IMR-90 (cell line): Measurements from ENCODE around the gene KLHL25. TPM values are rescaled to one million over a fixed set of nuclear protein-coding genes. Genes with fewer than 3 reads are reported as not detected.

Source experiments
- ATAC-seq: fragments of 200-7000 bp; cut with Tn5 transposase; 2 replicates; pipeline ENCODE4 v1.9.1; 2020; ENCODE audit warnings: low read depth, mild to moderate bottlenecking, moderate library complexity
- BruUV-seq: library from RNA; stranded (reverse); fragments of 400-500 nt; replicated peaks from 2 replicates; lab custom pipeline; 2021; lab: Mats Ljungman, UMichigan
- CTCF ChIA-PET: fragments of 300-600 bp; formaldehyde crosslinking; extraction: SDS; loops from one replicate; lab custom pipeline; 2021; ENCODE audit warnings: antibody characterized with exemption; lab: Yijun Ruan, JAX
- POLR2A ChIA-PET: fragments of 300-600 bp; sonication (Branson Sonifier 250); formaldehyde crosslinking; loops from one replicate; lab custom pipeline; 2022; ENCODE audit warnings: antibody characterized with exemption; ENCODE audit not compliant: unreplicated experiment; lab: Charles Lee
- DNase-seq: peaks from one replicate; pipeline ENCODE4 v3.0.0; 2013
- H2AFZ ChIP-seq: replicated peaks from 2 replicates; pipeline ENCODE3; 2013; ENCODE audit warnings: low read length, mild to moderate bottlenecking; ENCODE audit not compliant: poor library complexity
- H2AK5ac ChIP-seq: 2 replicates; pipeline ENCODE4 v1.6.1; 2013; ENCODE audit warnings: low read depth, low read length, inconsistent platforms
- H2AK9ac ChIP-seq: replicated peaks from 2 replicates; pipeline ENCODE3; 2013; ENCODE audit warnings: mild to moderate bottlenecking, low read depth, low read length, moderate library complexity; ENCODE audit not compliant: poor library complexity
- H2BK120ac ChIP-seq: 2 replicates; pipeline ENCODE4 v1.6.1; 2013; ENCODE audit warnings: low read depth, low read length, inconsistent platforms
- H2BK15ac ChIP-seq: 3 replicates; pipeline ENCODE4 v1.6.1; 2013; ENCODE audit warnings: low read depth, low read length, inconsistent platforms
- H2BK20ac ChIP-seq: 2 replicates; pipeline ENCODE4 v1.6.1; 2013; ENCODE audit warnings: low read depth, mild to moderate bottlenecking, inconsistent platforms, low read length, moderate library complexity
- H2BK5ac ChIP-seq: 2 replicates; pipeline ENCODE4 v1.6.1; 2013; ENCODE audit warnings: mild to moderate bottlenecking, low read depth, low read length, inconsistent platforms; ENCODE audit not compliant: poor library complexity, severe bottlenecking
- H3K14ac ChIP-seq: replicated peaks from 2 replicates; pipeline ENCODE4 v1.6.1; 2013; ENCODE audit warnings: low read depth, low read length, inconsistent platforms
- H3K18ac ChIP-seq: 2 replicates; pipeline ENCODE4 v1.6.1; 2013; ENCODE audit warnings: low read depth, low read length, control low read depth
- H3K23ac ChIP-seq: 2 replicates; pipeline ENCODE4 v1.6.1; 2013; ENCODE audit warnings: low read depth, low read length, inconsistent platforms
- H3K27ac ChIP-seq: 2 replicates; pipeline ENCODE4 v1.5.1; 2013; ENCODE audit warnings: mild to moderate bottlenecking, control low read depth, low read length; ENCODE audit not compliant: insufficient read depth
- H3K27me3 ChIP-seq: 2 replicates; pipeline ENCODE4 v1.6.1; 2013; ENCODE audit warnings: low read length; ENCODE audit not compliant: control insufficient read depth, insufficient read depth
- H3K36me3 ChIP-seq: 2 replicates; pipeline ENCODE4 v1.6.1; 2013; ENCODE audit warnings: low read length, mixed read lengths; ENCODE audit not compliant: control insufficient read depth, insufficient read depth
- H3K4ac ChIP-seq: 2 replicates; pipeline ENCODE4 v1.6.1; 2013; ENCODE audit warnings: low read depth, low read length, inconsistent platforms
- H3K4me1 ChIP-seq: 2 replicates; pipeline ENCODE4 v1.6.1; 2013; ENCODE audit warnings: low read length, mixed read lengths; ENCODE audit not compliant: control insufficient read depth, insufficient read depth
- H3K4me2 ChIP-seq: 2 replicates; pipeline ENCODE4 v1.6.1; 2013; ENCODE audit warnings: low read depth, mild to moderate bottlenecking, control low read depth, low read length, moderate library complexity
- H3K4me3 ChIP-seq: 2 replicates; pipeline ENCODE4 v1.5.1; 2013; ENCODE audit warnings: low read depth, mild to moderate bottlenecking, control low read depth, low read length, moderate library complexity; ENCODE audit not compliant: insufficient read depth
- H3K56ac ChIP-seq: 2 replicates; pipeline ENCODE4 v1.6.1; 2013; ENCODE audit warnings: low read length, inconsistent platforms; ENCODE audit not compliant: insufficient read depth; ENCODE audit errors: extremely low read depth
- H3K79me1 ChIP-seq, 2 experiments: 2 replicates each; pipeline ENCODE4 v1.6.1; 2013; ENCODE audit warnings: low read length in 2 of 2, inconsistent platforms in 1 of 2, low read depth in 1 of 2
- H3K9ac ChIP-seq: 2 replicates; pipeline ENCODE4 v1.6.1; 2013; ENCODE audit warnings: low read depth, low read length, control low read depth
- H3K9me1 ChIP-seq: 2 replicates; pipeline ENCODE4 v1.6.1; 2013; ENCODE audit warnings: low read length, inconsistent platforms; ENCODE audit not compliant: insufficient read depth
- H3K9me3 ChIP-seq: 2 replicates; pipeline ENCODE4 v1.6.1; 2013; ENCODE audit warnings: low read length; ENCODE audit not compliant: control insufficient read depth, insufficient read depth
- H4K20me1 ChIP-seq: 2 replicates; pipeline ENCODE4 v1.6.1; 2013; ENCODE audit warnings: low read length, inconsistent platforms; ENCODE audit not compliant: insufficient read depth
- H4K5ac ChIP-seq: 2 replicates; pipeline ENCODE4 v1.6.1; 2013; ENCODE audit warnings: mild to moderate bottlenecking, low read depth, low read length, control low read depth
- H4K8ac ChIP-seq, 2 experiments: 2 replicates each; pipeline ENCODE4 v1.6.1; 2013; ENCODE audit warnings: low read depth in 2 of 2, low read length in 2 of 2, control low read depth in 1 of 2, inconsistent platforms in 1 of 2
- H4K91ac ChIP-seq: 2 replicates; pipeline ENCODE4 v1.6.1; 2013; ENCODE audit warnings: low read depth, low read length, inconsistent platforms; ENCODE audit not compliant: insufficient read depth
- BHLHE40 ChIP-seq: fragments of 150-350 bp; IDR thresholded peaks from 2 replicates; pipeline ENCODE4 v1.6.1; 2016; ENCODE audit warnings: mild to moderate bottlenecking, low read depth, low read length
- CEBPB ChIP-seq: IDR thresholded peaks from 2 replicates; pipeline ENCODE4 v1.6.1; 2012; ENCODE audit warnings: low read depth, low read length, improper control_type of control experiment
- MAFK ChIP-seq: IDR thresholded peaks from 2 replicates; pipeline ENCODE4 v1.6.1; 2012; ENCODE audit warnings: low read depth, low read length, improper control_type of control experiment
- MAZ ChIP-seq: IDR thresholded peaks from 2 replicates; pipeline ENCODE4 v1.6.1; 2012; ENCODE audit warnings: low read depth, mild to moderate bottlenecking, low read length, improper control_type of control experiment, moderate library complexity, borderline replicate concordance
- RAD21 ChIP-seq: IDR thresholded peaks from 2 replicates; pipeline ENCODE4 v1.6.1; 2012; ENCODE audit warnings: low read length, improper control_type of control experiment
- RCOR1 ChIP-seq: IDR thresholded peaks from 2 replicates; pipeline ENCODE4 v1.6.1; 2012; ENCODE audit warnings: mild to moderate bottlenecking, low read length, improper control_type of control experiment; ENCODE audit not compliant: insufficient replicate concordance
- WGBS, 2 experiments: methylation state at CpG; one replicate each; pipeline versions ENCODE4 v1.1.5 to v1.1.7; 2013; ENCODE audit warnings: missing lambda C conversion rate in 2 of 2; ENCODE audit not compliant: insufficient read length in 1 of 2; ENCODE audit errors: extremely low coverage in 2 of 2; 5-methylcytosine and 5-hydroxymethylcytosine counted together
- dilution Hi-C: fragments of 300-500 bp; cut with HindIII; formaldehyde crosslinking; loops from one replicate; pipeline ENCODE4 v1.14.3; 2018; ENCODE audit warnings: low sequenced_read_pairs; ENCODE audit not compliant: unreplicated experiment
- in situ Hi-C: fragments of 300-500 bp; cut with MboI; formaldehyde crosslinking; loops from 3 replicates; pipeline ENCODE4 v1.14.3; 2019; ENCODE audit warnings: low sequenced_read_pairs, inconsistent platforms, mixed read lengths
- intact Hi-C: fragments of 100-400 bp; cut with micrococcal nuclease; formaldehyde crosslinking; loops from 2 replicates; pipeline ENCODE4 v1.10.0; 2022
- polyA plus RNA-seq, 3 experiments: library from polyadenylated mRNA; depleted of rRNA; stranded (reverse); fragments of >200 nt; gene quantifications; 2 replicates each; pipeline ENCODE4 v1.2.3, GENCODE V29; 2012; ENCODE audit warnings: low replicate concordance in 1 of 3
- total RNA-seq: library from RNA; depleted of rRNA; stranded (reverse); fragments of >200 nt; gene quantifications from 2 replicates; pipeline ENCODE4 v1.2.3, GENCODE V29; 2012

KLHL25 gene
- total and polyA plus RNA-seq, 2 of the 4 experiments (the other 2 are of a cell fraction): 2.7 to 5.6 TPM

DNA sequence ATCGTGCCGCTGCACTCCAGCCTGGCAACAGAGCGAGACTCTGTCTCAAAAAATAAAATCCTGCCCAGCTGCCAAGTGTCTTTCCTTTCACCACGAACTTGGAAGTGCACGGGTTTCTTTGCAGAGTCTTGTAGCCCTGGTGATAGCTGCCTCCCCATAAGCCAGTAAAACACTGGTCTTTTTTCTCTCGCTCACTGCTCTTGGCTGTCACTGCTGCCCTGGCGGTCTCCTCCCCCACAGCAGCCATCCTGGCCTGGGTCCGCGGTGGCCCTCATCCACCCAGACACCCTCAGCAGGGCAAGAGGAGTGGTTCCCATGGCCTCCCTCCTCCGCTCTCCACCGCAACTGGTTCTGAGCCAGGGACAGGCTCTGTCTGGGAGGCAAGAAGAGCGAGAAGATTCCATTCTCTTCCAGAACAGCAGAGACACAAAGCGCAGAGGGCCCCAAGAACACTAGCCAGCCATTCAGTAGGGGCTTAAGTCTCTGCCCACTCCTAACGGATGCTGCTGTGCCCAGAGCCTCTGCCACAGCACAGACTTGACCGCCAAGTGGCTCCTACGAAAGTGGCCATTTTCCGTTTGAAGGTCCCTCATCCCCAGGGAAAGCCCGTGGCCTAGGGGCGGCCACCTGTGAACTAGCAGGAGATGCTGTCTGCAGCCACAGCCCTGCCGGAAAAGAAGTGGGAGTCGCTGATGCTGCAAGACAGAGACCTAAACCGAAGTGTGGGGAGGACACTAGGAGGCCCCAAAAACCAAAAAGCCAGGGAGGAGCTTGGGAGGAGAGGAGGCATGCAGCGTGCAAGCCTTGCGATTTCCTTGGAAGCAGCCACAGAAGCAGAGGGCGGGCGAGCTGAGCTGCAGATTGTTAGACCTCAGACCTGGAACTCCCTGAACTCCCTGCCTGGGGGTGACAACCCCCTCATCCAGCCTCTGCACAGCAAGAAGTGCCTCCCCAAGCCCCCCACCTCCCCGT is 44.1 kb downstream of the KLHL25 start:
- POLR2A ChIA-PET: no interaction called here

More for the DNA sequence above, 44.1 kb downstream of the KLHL25 start:
- H4K8ac ChIP-seq: no peak overlapping the region
- TF ChIP-seq RAD21 (no peak), MAFK (no peak), BHLHE40 (no peak), MAZ (no peak), RCOR1 (no peak), CEBPB (no peak)
- no TSS peak for BruUV-seq
- H3K14ac ChIP-seq: no peak overlapping the region
- no peak overlapping the region for H3K27ac ChIP-seq
- peak; percentile 27 for ATAC-seq
- no peaks in the 10 kb centered on the region; a peak in 2 of 4 replicates for H3K79me1 ChIP-seq
- no peaks in the 10 kb centered on the region; the same call in 1 of the 2 replicates for H3K9me1 ChIP-seq
- no peak overlapping the region for H3K9ac ChIP-seq
- no peak overlapping the region for H3K4me2 ChIP-seq
- CTCF ChIA-PET: no interaction called here
- no peak overlapping the region for H2BK20ac ChIP-seq
- no peak overlapping the region for H3K56ac ChIP-seq
- H2BK120ac ChIP-seq: no peak overlapping the region
- no peak overlapping the region for H2AFZ ChIP-seq
- in situ Hi-C loops (no loop called here), dilution Hi-C loops (no loop called here), intact Hi-C loops (no loop called here)
- H3K23ac ChIP-seq: no peak overlapping the region
- no peak overlapping the region for H2AK5ac ChIP-seq
- H3K18ac ChIP-seq: no peak overlapping the region
- DNase-seq: peak; percentile 8
- H3K4ac ChIP-seq: no peak overlapping the region
- no peaks in the 10 kb centered on the region for H3K4me1 ChIP-seq
- no peak overlapping the region for H2BK5ac ChIP-seq
- H3K36me3 ChIP-seq: peaks cover 14% of the 10 kb centered on the region
- no peaks in the 10 kb centered on the region for H4K20me1 ChIP-seq
- H3K4me3 ChIP-seq: no peak overlapping the region
- no peak overlapping the region for H4K5ac ChIP-seq
- no peak overlapping the region for H4K91ac ChIP-seq
- H2BK15ac ChIP-seq: no peak overlapping the region
- H3K9me3 ChIP-seq: no peaks in the 10 kb centered on the region
- no peak overlapping the region for H2AK9ac ChIP-seq
- WGBS, 2 experiments: 60% methylated on average over 16 of the region's 27 CpGs; no CpG with 5 or more reads in 1 of the 2 experiments
- H3K27me3 ChIP-seq: no peaks in the 10 kb centered on the region
